Measurements from ENCODE around the gene DLST.

Gene DLST

DNA sequence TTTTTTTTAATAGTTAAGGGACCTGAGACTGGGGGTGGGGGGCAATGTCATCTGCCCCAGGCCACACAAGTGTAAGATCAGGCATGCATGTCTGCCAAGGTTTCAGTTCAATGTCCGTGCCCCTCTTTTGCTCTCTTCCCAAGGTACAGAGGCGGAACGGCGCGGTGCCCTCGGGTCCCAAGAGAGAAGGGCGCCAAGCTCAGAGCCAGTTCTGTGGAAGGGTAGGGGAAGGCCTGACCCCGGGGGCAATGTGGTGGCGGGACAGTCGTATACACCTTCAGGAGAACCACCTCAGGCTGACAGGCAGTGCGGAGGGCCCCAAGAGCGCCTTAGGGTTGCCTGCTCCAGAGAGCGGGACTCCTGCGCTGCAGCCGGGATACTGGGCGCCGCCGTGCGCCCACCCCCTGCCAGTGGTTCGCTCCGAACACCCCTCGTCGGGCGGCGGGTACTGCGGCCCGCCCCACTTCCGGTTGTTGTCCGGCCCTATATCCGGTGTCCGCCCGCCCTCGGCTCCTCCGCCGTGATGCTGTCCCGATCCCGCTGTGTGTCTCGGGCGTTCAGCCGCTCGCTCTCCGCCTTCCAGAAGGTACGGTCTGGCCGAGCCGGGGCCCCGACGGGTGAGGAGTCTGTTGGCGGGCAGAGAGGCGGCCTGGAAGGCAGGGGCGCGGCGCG is at the start of gene DLST:
Gene DLST (plus strand): TSS at position 486 of the 672 bp plus-strand sequence. CDS start 38 bp downstream, at position 524.
- in situ Hi-C loops (cut with MboI; ENCODE audit: low sequenced_read_pairs) = no loop called here

DNA sequence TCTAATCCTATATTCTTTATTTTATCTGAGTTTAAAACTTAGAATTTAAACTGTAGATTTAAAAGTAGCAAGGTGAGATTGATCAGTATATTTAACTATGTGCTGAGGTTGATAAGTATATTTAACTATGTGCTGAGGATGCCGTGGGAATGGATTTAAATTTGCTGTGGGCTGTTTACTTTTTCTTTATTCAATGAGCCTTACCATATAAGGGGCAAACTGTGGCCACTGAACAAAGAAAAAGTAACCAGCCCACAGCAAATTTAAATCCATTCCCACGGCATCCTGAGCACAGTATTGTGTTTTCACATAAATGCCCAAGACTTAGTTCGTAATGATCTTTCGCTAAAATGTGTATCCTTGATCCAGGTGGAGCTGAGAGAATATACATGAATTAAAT is 48.9 kb upstream of the DLST start:
- in situ Hi-C loops (cut with MboI; ENCODE audit: low sequenced_read_pairs) = no loop called here

DNA sequence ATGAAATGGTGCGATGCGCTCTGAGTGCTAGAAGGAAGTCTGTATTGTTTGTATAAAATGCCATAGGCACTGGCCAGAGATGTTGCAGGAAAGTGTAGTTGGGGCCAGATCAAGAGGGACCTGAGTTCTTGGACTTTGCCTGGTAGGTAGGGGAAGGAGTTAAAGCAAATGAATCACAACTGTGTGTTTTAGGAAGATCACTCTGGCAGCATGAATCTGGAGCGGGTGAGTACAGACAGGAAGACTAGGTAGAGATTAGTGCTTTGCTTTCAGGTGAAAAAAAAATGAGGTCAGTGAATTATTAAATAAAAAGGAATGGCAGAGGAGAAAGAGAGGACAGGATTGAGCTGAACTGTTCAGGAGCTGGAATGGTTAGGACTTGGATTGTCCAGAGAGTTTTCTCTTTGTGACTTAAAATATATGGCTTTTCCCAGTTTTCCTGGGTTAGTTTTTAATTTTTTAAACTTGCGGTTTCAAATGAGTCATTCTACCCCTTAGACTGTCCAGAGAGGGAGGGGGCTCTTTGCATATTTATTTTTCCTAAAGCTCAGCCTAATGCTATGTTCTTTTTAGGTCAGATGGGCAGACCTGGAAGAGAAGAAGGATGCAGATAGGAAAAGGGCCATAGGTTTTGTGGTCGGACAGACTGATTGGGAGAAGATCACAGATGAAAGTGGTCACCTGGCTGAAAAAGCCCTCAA is 46.9 kb upstream of the DLST start:
- in situ Hi-C loops (cut with MboI; ENCODE audit: low sequenced_read_pairs) = no loop called here

DNA sequence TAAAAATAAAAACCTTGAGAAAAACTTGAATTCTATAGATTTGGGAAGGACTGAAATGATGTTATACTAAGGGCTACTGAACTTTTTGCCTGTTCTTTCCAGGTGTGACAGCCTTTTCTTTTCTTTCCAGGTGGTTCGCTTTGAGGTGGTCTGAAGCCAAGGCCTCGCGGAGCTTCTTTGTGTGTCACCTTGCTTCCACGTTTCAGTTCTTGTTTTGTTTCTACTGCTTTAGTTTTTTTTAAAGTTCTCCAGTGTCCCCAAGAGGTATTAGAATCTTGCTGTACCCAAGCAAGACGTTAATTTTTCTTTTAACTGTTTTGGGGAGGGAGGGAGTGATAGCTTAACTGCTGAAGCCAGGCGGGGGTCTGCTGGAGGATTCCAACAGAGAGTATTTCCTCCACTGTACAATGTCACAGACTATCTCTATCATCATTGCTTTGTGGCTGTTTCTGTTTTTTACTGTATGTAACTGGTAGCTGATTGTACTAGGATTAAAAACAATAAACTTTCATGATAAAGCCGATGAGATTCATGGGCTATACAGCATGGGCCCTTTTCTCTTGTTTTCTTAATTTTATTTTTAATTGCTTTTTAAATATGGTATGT is 46.0 kb upstream of the DLST start:
- in situ Hi-C loops (cut with MboI; ENCODE audit: low sequenced_read_pairs) = no loop called here

DNA sequence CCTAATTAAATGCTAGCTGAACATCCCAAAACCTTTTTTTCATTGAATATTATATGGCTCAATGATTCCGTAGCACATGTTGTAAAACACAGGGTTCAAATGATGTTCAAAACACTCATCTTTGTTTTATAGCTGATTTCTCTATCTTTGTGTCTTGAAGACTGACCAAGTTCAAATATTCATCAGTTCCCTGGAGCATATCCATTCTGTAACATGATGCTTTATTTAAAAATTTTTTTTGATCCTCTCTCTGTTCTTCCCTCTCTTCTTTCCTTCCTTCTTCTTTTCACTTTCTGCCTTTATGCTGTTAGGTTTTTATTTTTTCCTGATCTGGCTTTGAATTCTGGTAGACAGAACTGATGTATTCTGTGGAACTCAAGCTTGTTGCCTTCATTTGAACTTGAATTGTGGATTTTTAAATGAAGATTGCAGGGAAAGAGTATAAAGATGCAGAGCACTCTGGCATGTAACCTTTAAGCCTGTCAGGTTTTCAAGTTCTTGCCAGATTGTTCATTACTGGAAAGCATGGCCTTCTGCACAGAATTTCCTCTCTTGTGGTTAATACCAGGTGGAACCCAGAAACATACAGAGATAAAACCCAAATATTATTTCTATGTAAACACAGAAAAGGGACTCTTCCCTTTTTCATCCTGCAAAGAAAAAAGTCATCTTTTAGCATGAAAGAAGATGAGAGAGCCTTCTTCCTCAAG is 45.3 kb upstream of the DLST start:
- in situ Hi-C loops (cut with MboI; ENCODE audit: low sequenced_read_pairs) = no loop called here

DNA sequence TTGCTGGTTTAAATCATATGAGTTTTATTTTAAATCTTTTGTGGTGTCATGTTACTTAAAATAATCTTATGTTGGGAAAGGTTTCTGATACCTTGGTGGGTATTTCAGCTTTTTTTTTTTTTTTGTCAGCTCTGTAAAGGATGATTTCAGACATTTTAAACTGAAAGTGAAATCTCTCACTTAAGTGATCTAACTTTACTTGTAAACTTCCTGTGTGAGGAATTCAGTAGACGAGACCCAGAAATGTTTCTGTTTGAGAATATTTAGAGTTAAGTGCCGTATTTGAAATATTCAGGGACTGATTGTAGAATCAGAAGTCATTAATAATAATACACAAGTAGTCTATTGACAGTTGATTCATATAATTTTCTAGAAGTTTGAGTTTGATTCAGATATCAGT is 43.5 kb upstream of the DLST start:
- in situ Hi-C loops (cut with MboI; ENCODE audit: low sequenced_read_pairs) = no loop called here

DNA sequence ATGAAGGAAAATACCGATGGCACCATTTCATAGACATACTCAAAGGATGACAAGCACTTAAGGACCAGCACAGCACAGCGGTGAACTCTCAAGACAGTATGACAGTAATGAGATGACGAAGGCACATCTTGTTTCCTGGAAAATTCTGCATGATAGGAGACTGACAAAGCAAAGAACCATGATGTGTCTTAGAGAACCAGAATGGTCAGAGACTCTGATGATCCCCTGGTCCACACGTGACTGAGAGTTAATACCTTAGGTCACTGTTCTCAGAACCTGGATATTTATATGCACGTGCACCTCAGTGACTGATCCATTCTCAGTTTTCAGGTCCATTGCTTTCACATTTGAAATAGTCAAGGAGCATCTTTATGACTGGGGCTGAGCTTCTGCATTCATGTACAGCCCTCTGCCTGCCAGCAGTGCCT is 41.1 kb upstream of the DLST start:
- in situ Hi-C loops (cut with MboI; ENCODE audit: low sequenced_read_pairs) = no loop called here

DNA sequence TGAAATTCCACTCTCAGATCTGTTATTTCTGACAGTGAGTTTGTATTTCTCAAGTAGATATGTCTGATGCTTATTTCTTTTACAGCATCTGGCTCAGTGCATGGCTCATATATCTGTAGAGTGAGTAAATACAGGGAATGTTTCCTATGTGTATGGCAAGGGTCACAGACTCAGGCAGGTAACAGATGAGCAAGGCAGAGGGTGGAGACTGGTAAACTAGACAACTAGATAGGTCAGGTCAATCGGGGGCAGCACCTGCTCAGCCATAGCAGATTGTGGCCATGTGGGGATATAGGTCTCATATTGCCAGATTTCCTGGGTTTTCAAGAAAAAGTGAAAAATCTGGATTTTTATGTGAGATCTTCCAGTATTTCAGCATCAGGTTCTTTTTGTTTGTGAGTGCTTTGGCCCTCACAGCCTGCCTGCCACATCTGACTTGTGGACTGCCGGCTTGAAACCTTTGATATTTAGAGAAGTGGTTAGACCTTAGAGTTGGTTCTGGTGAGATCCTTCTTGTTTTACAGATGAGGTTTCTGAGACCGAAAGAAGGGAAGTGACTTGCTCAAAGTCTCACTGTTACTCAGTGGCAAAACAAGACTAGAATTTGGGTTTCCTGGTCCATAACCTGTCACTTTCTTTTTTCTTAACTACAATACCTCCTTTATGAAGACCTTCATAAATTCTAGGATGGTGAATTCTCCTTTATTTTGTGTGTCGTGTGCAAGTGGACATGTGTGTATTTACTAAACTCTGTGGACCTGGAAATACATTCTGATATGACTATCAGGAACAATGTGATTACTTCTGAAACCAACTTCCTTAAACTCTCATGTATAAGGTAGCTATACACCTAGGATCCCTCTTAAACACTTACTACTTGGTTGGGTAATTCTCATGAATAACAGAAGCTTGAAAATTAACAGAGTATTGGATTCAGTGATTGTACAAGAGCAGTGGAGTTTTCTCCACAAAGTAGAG is 40.2 kb upstream of the DLST start:
- in situ Hi-C loops (cut with MboI; ENCODE audit: low sequenced_read_pairs) = no loop called here

DNA sequence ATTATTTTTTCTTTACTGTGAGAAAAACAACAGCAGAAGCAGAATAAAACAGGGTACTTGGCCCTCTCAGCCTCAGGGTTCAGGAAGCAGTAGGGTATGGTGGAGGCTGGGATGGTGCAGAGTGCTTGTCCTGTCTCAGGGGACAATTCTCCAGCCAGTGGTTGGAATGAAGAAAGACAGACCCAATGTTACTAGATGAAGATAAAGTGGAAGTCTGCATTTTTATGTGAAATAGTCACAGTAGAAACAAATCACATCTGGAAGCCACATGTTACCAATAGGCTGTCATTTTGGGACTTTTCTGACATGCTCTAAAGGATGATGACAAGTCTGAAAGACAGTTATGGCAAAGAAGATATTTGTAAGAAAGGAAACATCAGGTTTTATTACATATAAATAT is 38.1 kb upstream of the DLST start:
- in situ Hi-C loops (cut with MboI; ENCODE audit: low sequenced_read_pairs) = no loop called here

DNA sequence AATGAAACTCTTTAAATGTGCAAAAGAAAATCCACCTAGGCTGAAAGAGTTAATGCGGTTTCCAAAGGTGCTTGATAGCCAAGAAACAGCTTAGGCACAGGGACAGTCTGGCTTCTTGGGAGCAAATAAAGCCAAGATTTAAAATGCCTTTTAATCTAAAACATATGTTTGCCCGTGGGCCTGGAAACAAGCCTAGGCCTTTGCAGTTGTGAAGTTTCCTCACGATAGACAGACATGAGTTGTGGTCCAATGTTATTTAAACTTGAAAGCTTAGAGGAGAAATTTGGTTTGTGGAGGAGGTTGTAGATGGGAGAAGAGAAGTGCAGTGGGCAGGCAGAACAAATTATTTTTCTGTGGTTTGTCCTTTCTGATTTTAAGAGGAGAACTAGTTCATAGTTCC is 35.5 kb upstream of the DLST start:
- in situ Hi-C loops (cut with MboI; ENCODE audit: low sequenced_read_pairs) = no loop called here

DNA sequence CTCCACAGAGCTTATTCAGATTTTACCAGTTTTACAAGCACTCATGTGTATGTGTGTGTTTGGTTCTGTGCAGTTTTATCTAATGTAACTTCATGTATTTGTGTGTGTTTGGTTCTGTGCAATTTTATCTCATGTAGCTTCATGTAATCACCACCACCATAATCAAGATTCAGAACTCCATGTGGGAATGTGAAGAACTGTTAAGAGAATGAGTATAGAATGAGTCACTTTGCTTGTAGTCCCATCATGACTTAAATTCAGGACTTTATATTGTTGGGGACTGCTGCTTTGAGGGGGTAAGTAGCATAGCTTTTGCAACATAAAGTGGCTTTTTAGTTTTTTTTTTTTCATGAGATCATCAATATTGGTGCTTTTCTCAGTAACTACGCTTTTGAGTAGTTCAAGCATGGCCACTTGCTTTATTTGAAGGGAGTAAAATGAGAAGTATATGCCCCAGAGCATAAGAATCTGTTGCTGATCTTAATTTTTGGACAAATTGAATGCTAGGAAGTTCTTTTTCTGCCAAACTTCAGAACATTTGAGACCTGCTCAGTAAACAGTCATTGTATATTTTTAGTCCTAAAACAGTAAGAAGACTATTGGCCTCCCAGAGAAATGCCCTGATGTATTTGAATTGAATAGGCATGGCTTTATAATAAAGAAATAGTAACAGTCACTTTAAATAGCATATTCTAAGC is 34.6 kb upstream of the DLST start:
- in situ Hi-C loops (cut with MboI; ENCODE audit: low sequenced_read_pairs) = no loop called here

DNA sequence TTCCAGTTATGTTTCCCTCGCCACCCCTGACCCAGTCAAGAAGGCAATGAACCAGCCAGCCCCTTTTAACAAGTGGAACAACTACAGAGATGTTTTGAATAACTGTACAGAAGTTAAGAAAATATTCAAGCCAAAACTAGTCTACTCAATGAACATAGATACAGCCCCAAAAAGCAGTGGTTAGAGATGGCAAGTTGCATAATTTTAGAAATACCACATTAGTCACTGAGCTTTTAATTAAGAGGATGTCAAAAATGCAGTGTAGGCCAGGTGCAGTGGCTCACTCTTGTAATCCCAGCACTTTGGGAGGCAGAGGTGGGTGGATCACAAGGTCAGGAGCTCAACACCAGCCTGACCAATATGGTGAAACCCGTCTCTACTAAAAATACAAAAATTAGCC is 32.9 kb upstream of the DLST start:
- in situ Hi-C loops (cut with MboI; ENCODE audit: low sequenced_read_pairs) = no loop called here

DNA sequence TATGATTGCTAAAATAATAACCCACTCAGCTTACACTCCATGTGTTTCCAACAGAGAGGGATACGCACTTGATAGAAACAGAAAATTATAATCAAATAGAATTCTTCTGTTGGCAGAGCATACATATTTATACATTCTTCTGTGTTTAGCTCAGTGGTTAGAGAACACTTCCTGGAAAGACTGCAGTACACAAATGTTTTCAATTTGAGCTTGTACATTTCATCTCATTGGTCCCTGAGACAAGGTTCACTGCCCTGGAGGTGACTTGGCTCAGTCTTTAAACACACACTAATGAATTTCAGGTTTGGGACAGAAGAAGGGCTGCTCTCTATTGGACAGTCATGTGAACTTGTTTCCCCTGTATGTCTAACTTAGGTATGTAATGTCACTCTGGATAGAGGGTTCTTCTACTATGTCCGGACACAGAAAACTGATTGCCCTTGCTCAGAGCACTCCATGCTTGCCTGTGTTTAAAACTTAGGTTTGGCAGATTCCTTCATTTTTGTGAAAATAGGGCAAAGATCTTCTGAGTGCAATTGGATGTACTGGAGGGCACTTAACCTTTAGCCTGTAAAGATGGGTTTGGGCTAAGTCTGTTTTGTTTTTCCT is 28.7 kb upstream of the DLST start:
- in situ Hi-C loops (cut with MboI; ENCODE audit: low sequenced_read_pairs) = no loop called here

DNA sequence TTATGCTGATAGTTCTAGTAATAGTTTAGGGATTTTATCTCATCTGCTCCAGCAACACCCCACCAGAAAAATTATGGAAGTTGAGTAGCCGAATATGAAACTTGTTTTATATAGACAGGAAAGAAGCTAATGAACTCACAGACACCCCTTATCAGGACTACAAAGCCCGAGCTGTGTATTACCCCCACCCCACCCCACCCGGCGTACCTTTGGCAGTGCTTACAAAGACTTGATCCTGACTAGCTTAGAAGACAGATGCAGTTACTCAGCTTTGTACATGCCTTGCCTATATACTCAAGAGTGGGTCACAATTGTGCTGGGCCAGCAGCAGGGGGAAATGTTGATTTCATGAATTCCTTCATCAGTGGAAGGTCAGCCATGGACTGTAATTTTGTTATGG is 28.1 kb upstream of the DLST start:
- in situ Hi-C loops (cut with MboI; ENCODE audit: low sequenced_read_pairs) = no loop called here

DNA sequence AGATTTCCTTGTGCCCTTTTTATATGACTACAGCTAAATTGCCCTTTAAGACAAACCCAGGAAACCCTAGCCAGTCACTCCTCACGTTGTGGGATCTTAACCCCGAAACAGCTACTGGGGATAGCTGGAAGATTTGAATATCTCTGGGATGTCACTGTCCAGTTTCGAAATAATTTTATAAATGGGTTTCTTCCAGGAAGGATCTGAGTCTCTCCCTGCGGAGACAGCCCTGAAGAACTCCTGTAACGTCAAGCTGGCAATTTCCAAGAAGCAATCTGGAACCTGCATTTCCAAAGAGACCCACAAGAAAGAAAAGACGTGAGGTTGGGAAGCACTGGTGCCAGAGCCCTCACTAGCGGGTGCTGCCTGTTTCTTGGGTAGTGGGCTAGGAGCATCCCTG is 26.7 kb upstream of the DLST start:
- in situ Hi-C loops (cut with MboI; ENCODE audit: low sequenced_read_pairs) = no loop called here

DNA sequence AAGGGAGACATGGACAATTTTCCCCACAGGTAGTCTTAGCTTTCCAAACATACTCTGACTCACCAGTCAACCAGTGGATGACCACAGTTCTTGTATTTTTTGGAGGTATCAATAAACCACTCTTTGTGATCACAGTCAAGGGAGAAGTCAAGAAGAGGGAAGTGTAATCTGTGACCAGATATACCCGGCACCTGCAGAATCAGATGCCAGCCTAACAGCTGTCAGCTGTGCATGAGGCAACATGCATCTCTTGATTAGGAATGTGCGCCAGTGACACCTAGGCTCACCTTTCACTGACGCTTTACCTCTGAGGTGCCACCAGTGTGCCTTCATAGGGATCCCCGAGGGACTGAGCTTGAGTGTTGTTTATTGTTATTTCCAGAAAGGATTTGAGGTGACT is 25.8 kb upstream of the DLST start:
- in situ Hi-C loops (cut with MboI; ENCODE audit: low sequenced_read_pairs) = no loop called here

DNA sequence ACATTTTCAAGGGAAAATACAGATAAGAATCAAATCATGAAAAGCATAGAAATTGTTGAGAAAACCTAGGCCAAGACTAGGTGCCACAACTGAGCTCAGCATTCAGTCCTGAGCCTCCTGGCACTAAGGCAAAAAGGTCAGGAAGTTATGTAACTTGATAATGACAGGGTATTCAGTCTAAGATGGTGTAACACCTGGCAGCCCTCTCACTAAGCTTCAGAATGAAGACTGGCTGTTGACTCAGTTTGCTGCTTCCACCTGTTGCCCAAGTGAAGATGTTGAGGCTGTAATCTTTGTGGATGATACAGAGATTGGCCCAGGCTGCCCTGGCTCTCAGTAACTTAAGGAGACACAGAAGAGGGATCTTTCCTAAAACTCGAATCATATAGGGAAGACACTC is 25.4 kb upstream of the DLST start:
- in situ Hi-C loops (cut with MboI; ENCODE audit: low sequenced_read_pairs) = no loop called here

DNA sequence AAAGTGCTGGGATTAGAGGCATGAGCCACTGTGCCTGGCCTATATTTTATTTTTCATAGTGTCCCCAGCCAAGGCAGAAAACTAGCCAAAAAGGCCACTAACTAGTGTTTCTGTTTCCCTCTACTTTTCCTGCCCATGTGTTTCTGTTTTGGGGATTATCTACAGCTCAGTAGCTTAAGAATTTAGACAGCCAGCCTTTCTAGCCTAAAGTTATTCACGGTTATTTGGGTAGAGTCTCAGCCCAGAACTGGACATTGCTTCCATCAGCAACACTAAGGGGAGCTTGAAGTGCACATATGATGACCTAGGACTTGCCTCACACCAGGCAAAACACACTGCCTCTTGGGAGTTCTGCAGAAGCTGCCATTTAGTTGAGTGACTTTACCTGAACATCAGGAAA is 23.7 kb upstream of the DLST start:
- in situ Hi-C loops (cut with MboI; ENCODE audit: low sequenced_read_pairs) = no loop called here

DNA sequence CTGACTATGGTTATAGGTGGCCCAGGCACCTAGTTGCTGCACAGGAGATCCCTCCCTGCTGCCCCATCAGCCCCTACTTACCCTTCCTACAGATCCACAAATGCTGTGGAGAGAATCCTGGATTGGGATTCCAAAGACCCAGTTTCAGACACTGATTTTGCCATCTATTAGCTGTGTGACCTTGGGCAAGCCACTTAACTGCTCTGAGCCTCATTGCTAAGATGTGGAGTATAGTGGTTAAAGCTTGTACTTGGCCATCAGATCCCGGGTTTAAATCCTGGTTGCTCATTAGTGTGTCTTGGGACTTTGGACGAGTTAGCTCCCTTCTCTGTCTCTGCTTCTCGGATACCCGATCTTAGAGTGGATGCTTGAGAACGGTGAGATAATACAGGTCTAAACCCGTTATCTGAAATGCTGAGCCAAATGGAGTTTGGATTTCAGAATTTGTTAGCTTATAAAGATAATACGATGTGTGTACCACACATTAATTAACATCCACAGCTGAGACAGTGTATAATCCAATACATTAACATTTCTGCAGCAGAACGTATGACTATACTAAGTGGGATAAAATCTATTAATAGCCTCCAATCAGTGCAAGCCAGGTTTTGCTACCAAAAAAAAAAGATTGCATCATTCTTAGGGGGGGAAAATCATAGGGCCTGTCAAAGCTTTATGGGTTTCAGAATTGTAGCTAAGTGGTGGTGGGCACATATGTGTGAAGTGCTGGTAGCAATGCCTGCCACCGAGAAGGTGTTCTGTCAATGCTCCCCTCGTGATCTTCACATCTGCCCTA is 21.8 kb upstream of the DLST start:
- in situ Hi-C loops (cut with MboI; ENCODE audit: low sequenced_read_pairs) = no loop called here
